Left lung (tissue), 10 donors: ENCODE results near the gene C16orf54. TPM values are rescaled to one million over a fixed set of nuclear protein-coding genes. Genes with fewer than 3 reads are reported as not detected.
A peak's percentile ranks its signal among the peaks of the same experiment; 100 is the strongest.
"Not testable (repeated sequence)": the region's sequence is repeated elsewhere in the genome, so short reads cannot be mapped to it uniquely, and the experiment has no call there.

Experiments used
- ATAC-seq: fragments of 200-7000 bp; cut with Tn5 transposase; one replicate; pipeline ENCODE4 v1.9.1; 2020; ENCODE audit warnings: moderate library complexity
- DNase-seq, 4 donors: peaks; one replicate each; pipeline ENCODE4 v3.0.0-alpha.2; 2013 to 2020
- H3K27ac ChIP-seq, 2 donors: fragments of 200-600 bp; sonication (generic) in 1 of 2; one replicate each; pipeline versions ENCODE4 v1.5.0 to v1.8.0; 2020 to 2021
- H3K27me3 ChIP-seq, 2 donors: fragments of 200-600 bp; sonication (generic) in 1 of 2; one replicate each; pipeline versions ENCODE4 v1.5.0 to v1.8.0; 2020 to 2021
- H3K36me3 ChIP-seq, 2 donors: fragments of 200-600 bp; sonication (generic) in 1 of 2; one replicate each; pipeline versions ENCODE4 v1.5.0 to v1.8.0; 2020 to 2021
- H3K4me1 ChIP-seq, 2 donors: fragments of 200-600 bp; one replicate each; pipeline ENCODE4 v1.8.0; 2021
- H3K4me3 ChIP-seq, 2 donors: fragments of 200-600 bp; sonication (generic) in 1 of 2; one replicate each; pipeline versions ENCODE4 v1.5.0 to v1.8.0; 2020 to 2021; ENCODE audit warnings: mild to moderate bottlenecking in 1 of 2
- H3K9me3 ChIP-seq, 2 donors: fragments of 200-600 bp; sonication (generic) in 1 of 2; one replicate each; pipeline versions ENCODE4 v1.5.0 to v1.8.0; 2020 to 2021
- intact Hi-C, 2 donors: fragments of 100-400 bp; cut with DNase I; formaldehyde crosslinking; loops; one replicate each; pipeline versions ENCODE4 v1.11.2 to v1.14.2; 2022
- polyA plus RNA-seq, 6 donors: library from polyadenylated mRNA; unstranded; fragments of 120-200 nt; gene quantifications; one replicate each; pipeline ENCODE4 v1.2.1, GENCODE V29; 2013; ENCODE audit not compliant: insufficient read length in 6 of 6
- total RNA-seq, 2 donors: library from RNA; stranded (reverse); fragmentation: NEBNext Ultra II Directional; extraction: Animal tissue kit (Norgen Biotek cat#: 25700); gene quantifications; one replicate each; pipeline ENCODE4 v1.2.1, GENCODE V29; 2021
- TF ChIP-seq, protein P1 (sequence below), 2 donors: fragments of 200-600 bp; sonication (generic) in 1 of 2; IDR thresholded peaks; one replicate each; pipeline versions ENCODE4 v1.5.0 to v1.8.0; 2021; ENCODE audit warnings: antibody characterized with exemption in 2 of 2
- donor health status: DM: no; HTN: yes; CAD: no.
- donor health status: DM: no; HTN: no; CAD: no.

Gene C16orf54
- total and polyA plus RNA-seq, 8 donors: 0.33 to 13.6 (median 0.69) TPM

DNA sequence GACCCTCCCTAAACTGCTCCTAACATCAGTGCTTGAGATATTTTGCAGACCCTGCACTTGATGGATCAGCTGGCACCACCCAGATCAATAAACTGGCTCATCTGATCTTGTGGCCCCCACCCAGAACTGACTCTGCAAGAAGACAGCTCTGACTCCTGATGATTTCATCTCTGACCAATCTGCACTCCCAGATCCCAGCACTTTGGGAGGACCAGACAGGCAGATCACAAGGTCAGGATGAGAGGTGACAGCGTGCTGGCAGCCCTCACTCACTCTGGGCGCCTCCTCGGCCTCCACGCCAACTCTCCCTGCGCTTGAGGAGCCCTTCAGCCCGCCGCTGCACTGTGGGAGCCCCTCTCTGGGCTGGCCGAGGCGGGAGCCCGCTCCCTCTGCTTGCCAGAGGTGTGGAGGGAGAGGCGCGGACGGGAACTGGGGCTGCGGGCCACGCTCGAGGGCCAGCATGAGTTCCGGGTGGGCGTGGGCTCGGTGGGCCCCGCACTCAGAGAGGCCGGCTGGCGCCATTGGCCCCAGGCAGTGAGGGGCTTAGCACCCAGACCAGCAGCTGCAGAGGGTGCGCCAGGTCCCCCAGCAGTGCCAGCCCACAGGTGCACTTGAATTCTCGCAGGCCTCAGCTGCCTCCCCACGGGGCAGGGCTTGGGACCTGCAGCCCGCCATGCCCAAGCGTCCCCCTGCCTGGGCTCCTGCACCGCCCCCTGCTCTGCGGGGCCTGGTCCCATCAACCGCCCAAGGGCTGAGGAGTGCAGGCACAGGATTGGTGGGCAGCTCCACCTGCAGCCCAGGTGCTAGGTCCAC is 2.4 kb upstream of the C16orf54 start:
- Histone ChIP-seq H3K27ac (no peak overlapping the region), H3K4me1 (peaks cover 0 to 43% of the 10 kb centered on the region in 2 donors), H3K4me3 (no peak overlapping the region), H3K9me3 (no peaks in the 10 kb centered on the region), H3K36me3 (no peaks in the 10 kb centered on the region), H3K27me3 (no peaks in the 10 kb centered on the region)
- no peak for ATAC-seq
- intact Hi-C loops: no loop called here
- peak in 1 of 4 donors; percentile 77 for DNase-seq
- TF ChIP-seq, protein P1, sequence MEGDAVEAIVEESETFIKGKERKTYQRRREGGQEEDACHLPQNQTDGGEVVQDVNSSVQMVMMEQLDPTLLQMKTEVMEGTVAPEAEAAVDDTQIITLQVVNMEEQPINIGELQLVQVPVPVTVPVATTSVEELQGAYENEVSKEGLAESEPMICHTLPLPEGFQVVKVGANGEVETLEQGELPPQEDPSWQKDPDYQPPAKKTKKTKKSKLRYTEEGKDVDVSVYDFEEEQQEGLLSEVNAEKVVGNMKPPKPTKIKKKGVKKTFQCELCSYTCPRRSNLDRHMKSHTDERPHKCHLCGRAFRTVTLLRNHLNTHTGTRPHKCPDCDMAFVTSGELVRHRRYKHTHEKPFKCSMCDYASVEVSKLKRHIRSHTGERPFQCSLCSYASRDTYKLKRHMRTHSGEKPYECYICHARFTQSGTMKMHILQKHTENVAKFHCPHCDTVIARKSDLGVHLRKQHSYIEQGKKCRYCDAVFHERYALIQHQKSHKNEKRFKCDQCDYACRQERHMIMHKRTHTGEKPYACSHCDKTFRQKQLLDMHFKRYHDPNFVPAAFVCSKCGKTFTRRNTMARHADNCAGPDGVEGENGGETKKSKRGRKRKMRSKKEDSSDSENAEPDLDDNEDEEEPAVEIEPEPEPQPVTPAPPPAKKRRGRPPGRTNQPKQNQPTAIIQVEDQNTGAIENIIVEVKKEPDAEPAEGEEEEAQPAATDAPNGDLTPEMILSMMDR (IDR thresholded peaks at IDR 0.05): no peak

DNA sequence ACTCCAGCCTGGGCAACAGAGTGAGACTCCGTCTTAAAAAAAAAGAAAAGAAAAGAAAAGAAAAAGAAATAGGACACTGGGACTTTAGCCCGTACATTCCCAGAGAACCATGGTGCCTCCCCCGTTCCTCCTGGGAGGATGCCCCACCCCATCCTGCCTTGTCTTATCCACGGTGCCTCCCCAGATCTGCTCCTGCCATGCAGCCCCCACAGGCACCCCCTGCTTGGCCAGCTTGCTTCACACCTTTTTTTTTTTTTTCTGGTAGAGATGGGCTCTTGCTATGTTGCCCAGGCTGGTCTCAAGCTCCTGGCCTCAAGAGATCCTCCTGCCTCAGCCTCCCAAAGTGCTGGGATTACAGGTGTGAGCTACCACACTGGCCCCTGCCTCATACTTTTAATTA is 728 bp upstream of the C16orf54 start:
- intact Hi-C loops, DNase-seq, ATAC-seq, H3K36me3 ChIP-seq, H3K9me3 ChIP-seq, H3K27me3 ChIP-seq: not testable (repeated sequence)
- peak overlapping the region in 1 of 2 donors; percentile 94 for H3K27ac ChIP-seq
- H3K4me3 ChIP-seq: peak overlapping the region in 1 of 2 donors; percentile 56
- H3K4me1 ChIP-seq: peaks cover 0 to 58% of the 10 kb centered on the region in 2 donors

DNA sequence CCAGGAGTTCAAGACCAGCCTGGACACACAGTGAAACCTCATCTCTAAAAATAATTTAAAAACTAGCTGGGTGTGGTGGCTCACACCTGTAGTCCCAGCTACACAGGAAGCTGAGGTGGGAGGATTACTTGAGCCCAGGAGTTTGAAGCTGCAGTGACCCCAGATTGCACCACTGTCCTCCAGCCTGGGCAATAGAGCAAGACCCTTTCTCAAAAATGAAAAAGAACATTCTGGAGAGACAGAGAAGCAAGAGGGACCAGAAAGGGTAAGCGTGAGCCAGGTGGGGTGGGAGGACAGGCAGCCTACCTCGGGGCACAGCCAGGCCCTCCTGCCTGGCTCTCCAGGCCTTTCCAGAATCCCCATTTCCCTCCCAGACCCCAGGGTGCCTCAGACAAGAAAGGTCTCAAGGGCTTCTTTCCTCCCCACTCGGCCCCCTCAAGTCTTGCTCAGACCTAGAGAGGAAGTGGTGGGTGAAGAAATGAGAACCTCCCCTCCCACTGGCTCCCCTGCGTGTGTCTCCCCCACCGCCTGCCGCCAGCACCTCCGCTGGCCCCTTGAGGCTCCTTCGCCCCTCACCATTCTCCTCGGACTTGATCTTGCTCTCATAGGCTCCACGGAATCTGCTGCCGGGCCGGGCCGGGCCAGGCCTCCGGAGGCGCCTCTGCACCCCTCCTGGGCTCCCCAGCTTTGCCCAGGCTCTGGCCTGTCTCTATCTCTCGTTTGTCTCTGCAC is 503 bp downstream of the C16orf54 start:
- Histone ChIP-seq H3K9me3 (no peaks in the 10 kb centered on the region), H3K36me3 (no peaks in the 10 kb centered on the region), H3K27ac (peak overlapping the region in 1 of 2 donors; percentile 94), H3K4me1 (peaks cover 0 to 61% of the 10 kb centered on the region in 2 donors), H3K4me3 (peak overlapping the region; percentile 17 to 56), H3K27me3 (no peaks in the 10 kb centered on the region)
- TF ChIP-seq, protein P1 (IDR thresholded peaks at IDR 0.05): no peak
- intact Hi-C loops: no loop called here
- ATAC-seq: peak; percentile 44
- peak in 1 of 4 donors; percentile 82 for DNase-seq

DNA sequence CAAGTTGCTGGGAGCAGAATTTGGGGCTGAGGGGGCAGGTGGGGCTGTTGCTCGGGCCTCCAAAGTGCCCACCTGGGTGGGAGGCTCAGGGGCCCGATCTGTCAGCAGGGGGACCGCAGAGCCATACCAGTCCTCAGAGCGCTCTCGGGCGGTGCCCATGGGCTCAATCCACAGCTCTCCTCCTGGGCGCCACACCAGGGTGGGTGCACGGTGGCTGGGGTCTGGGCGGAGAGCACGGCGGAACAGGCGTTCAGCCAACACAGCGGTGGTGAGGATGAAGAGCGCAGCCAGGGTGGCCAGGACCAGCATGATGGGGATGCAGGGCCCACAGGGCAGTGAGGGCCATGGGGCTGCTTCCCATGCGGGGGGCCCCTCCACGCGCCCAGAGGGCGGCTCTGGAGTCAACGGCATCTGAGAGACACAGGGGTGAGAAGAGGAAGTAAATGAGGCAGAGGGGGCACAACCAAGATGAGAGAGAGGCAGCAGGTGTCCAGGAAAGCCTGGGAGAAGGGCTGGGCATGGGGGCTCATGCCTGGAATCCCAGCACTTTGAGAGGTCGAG is 1.2 kb downstream of the C16orf54 start:
- TF ChIP-seq, protein P1 (IDR thresholded peaks at IDR 0.05): no peak

DNA sequence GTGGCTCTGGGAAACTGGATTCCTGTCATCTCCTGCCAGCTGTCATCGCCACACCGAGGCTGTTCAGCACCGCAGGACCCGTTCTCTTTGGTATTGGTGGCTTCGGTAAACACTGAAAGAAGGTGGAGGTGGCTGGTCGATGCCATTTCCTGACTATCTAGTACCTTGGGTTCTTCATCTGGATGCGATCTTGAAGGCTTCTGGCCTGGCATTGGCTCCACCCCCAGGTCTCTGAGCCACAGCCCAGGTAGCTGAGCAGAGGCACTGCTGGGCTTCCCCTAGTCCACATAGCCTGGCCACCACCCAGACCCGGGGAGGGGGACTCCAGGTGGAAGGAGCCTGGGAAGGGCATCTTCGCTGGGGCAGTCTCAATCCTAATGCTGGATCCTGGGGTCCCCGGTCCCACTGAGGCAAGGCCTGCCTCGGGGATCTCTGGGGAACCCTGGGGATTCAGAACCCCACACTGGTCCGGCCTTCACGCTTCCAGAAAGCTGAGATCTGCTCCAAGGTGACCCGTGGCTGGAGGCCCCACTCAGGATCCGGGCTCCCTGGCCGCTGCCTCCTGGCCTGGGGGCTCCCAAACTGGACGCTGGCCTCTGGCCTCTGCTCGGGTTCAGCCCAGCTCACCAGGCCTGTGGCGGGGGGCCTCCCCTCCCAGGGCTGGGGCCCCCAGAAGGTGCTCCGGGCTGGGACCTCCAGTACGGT is 1.8 kb downstream of the C16orf54 start:
- Histone ChIP-seq H3K4me1 (peaks cover 0 to 52% of the 10 kb centered on the region in 2 donors), H3K9me3 (no peaks in the 10 kb centered on the region), H3K4me3 (peak overlapping the region in 1 of 2 donors; percentile 56), H3K27me3 (no peaks in the 10 kb centered on the region), H3K27ac (peak overlapping the region in 1 of 2 donors; percentile 94), H3K36me3 (no peaks in the 10 kb centered on the region)
- TF ChIP-seq, protein P1 (IDR thresholded peaks at IDR 0.05): no peak
- ATAC-seq (no peak), DNase-seq (no peak)
- intact Hi-C loops: no loop called here

More for the DNA sequence above, 1.2 kb downstream of the C16orf54 start:
- Histone ChIP-seq H3K27me3 (no peaks in the 10 kb centered on the region), H3K27ac (peak overlapping the region in 1 of 2 donors; percentile 94), H3K9me3 (no peaks in the 10 kb centered on the region), H3K36me3 (no peaks in the 10 kb centered on the region), H3K4me3 (peak overlapping the region in 1 of 2 donors; percentile 56), H3K4me1 (peaks cover 0 to 56% of the 10 kb centered on the region in 2 donors)
- ATAC-seq: no peak
- intact Hi-C loops: no loop called here
- DNase-seq: no peak
